Measurements from ENCODE around the gene PPP1R16B. TPM values are rescaled to one million over a fixed set of nuclear protein-coding genes. Genes with fewer than 3 reads are reported as not detected.

The PPP1R16B gene
- total and polyA plus RNA-seq, 2 of the 8 experiments (the other 6 are each of a cell fraction or from before 2014, with no cell fraction given), result 2.6 to 8.9 TPM

- H3K4me1 ChIP-seq (replicated peaks in 1 of 4; ENCODE audit: control insufficient read depth in 3 of 4, insufficient read depth in 4 of 4, low read length in 3 of 4), result peaks cover 0 to 9% (median 5%) of the 10 kb centered on the region in 4 experiments; a peak in 5 of 7 replicates
- ChIA-PET CTCF (ENCODE audit: partially characterized antibody) (interaction anchor here (1.2 to 3.5 kb wide), 4 partner anchors 8 to 28 kb away, joined by 3 to 14 read pairs (median 8); no protein-coding TSS in a partner anchor), POLR2A (ENCODE audit: partially characterized antibody) (no interaction called here)
- FAIRE-seq, result no peak
- no peak overlapping the region for H2BK120ac ChIP-seq (replicated peaks; ENCODE audit: low read depth, low read length)
- H3K18ac ChIP-seq (ENCODE audit: extremely low read depth, low read length), result no peak overlapping the region
- H3K56ac ChIP-seq (replicated peaks; ENCODE audit: insufficient read length, low read depth, low read length), result no peak overlapping the region
- no peak overlapping the region for H3K9ac ChIP-seq (replicated peaks in 1 of 4; ENCODE audit: extremely low read depth in 1 of 4, low read depth in 3 of 4, low read length in 3 of 4)
- no peaks in the 10 kb centered on the region for H3K9me3 ChIP-seq (ENCODE audit: insufficient read depth in 2 of 2, low read depth in 1 of 2, low read length in 1 of 2)
- H3K36me3 ChIP-seq (ENCODE audit: control insufficient read depth in 2 of 4, insufficient read depth in 4 of 4, low read length in 3 of 4), result no peaks in the 10 kb centered on the region
- H2BK5ac ChIP-seq (ENCODE audit: low read depth, low read length), result no peak overlapping the region
- peaks cover 2% of the 10 kb centered on the region; the same call in 1 of the 2 replicates for H3K79me1 ChIP-seq (ENCODE audit: low read depth, low read length)
- H2AFZ ChIP-seq (ENCODE audit: low read length), result no peak overlapping the region
- no peak overlapping the region for H4K91ac ChIP-seq (replicated peaks; ENCODE audit: insufficient read length, low read length)
- no peak overlapping the region for H2BK15ac ChIP-seq (ENCODE audit: low read length)
- WGBS, 2 experiments (ENCODE audit: extremely low coverage in 1 of 2, insufficient coverage in 1 of 2, insufficient read length in 1 of 2, insufficient replicate concordance in 2 of 2, low coverage in 1 of 2, low lambda C conversion rate in 2 of 2, missing lambda C conversion rate in 1 of 2), result 83% methylated on average over 4 of the region's 4 CpGs; no CpG with 5 or more reads in 1 of the 2 experiments
- H3K14ac ChIP-seq (ENCODE audit: insufficient read length), result no peak overlapping the region
- H3K23ac ChIP-seq (ENCODE audit: insufficient read length), result no peak overlapping the region
- no peaks in the 10 kb centered on the region for H4K20me1 ChIP-seq (replicated peaks in 1 of 2; ENCODE audit: control insufficient read depth in 1 of 2, insufficient read depth in 2 of 2, low read length in 2 of 2)
- no peak overlapping the region for H4K5ac ChIP-seq (ENCODE audit: insufficient read length, low read depth, low read length)
- no peaks in the 10 kb centered on the region for H3K23me2 ChIP-seq (ENCODE audit: low read depth, low read length)
- no peak for TF ChIP-seq TBP (IDR thresholded peaks at IDR 0.05; ENCODE audit: low read depth, low read length)
- no peak for TF ChIP-seq SP2 (IDR thresholded peaks at IDR 0.05; ENCODE audit: low read length)
- no peak for TF ChIP-seq KDM1A (IDR thresholded peaks at IDR 0.05; ENCODE audit: borderline replicate concordance, low read length)
- no peak for TF ChIP-seq SP4 (IDR thresholded peaks at IDR 0.05; ENCODE audit: low read length)
- no peak for TF ChIP-seq CBX8 (IDR thresholded peaks at IDR 0.05; ENCODE audit: borderline replicate concordance, low read depth, low read length)
- no peak for TF ChIP-seq ATF2 (IDR thresholded peaks at IDR 0.05; ENCODE audit: low read length)
- TF ChIP-seq BRCA1 (IDR thresholded peaks at IDR 0.05; ENCODE audit: low read depth, low read length), result no peak
- TF ChIP-seq HDAC2 (IDR thresholded peaks at IDR 0.05; ENCODE audit: borderline replicate concordance in 1 of 2, low read depth in 2 of 2, low read length in 2 of 2), result no peak
- TF ChIP-seq POLR2A (IDR thresholded peaks at IDR 0.05; ENCODE audit: control extremely low read depth in 1 of 2, low read depth in 2 of 2, low read length in 2 of 2), result no peak
- no peak overlapping the region for H2BK20ac ChIP-seq (ENCODE audit: low read length)
- no peak overlapping the region for H3K4me3 ChIP-seq (ENCODE audit: extremely low read depth in 1 of 4, insufficient read depth in 2 of 4, low read depth in 3 of 4, low read length in 4 of 4)
- no peak overlapping the region for H3K4ac ChIP-seq (replicated peaks; ENCODE audit: insufficient read length, low read depth, low read length)
- no peak for DNase-seq (ENCODE audit: low read depth in 1 of 2, low spot score in 2 of 2)
- H2BK12ac ChIP-seq (ENCODE audit: low read depth, low read length), result no peak overlapping the region
- no peak overlapping the region for H2AK5ac ChIP-seq (ENCODE audit: low read depth, low read length)
- no peak overlapping the region for H4K8ac ChIP-seq (ENCODE audit: extremely low read depth, insufficient read depth, low read length)
- no peaks in the 10 kb centered on the region for H3K79me2 ChIP-seq (ENCODE audit: control insufficient read depth in 1 of 2, insufficient read depth in 2 of 2, low read length in 2 of 2)
- H3K4me2 ChIP-seq (ENCODE audit: insufficient read depth in 1 of 2, low read depth in 2 of 2, low read length in 2 of 2), result no peak overlapping the region
- no peaks in the 10 kb centered on the region for H3K27me3 ChIP-seq (replicated peaks in 1 of 4; ENCODE audit: control insufficient read depth in 3 of 4, extremely low read depth in 1 of 4, insufficient read depth in 3 of 4, low read length in 3 of 4)
- no peak overlapping the region for H3K27ac ChIP-seq (ENCODE audit: low read depth, low read length)
These were observed 61.5 kb downstream of the PPP1R16B start for GRCh38 chr20:38867062-38867359.
